ENCODE results near the gene PRSS27. TPM values are rescaled to one million over a fixed set of nuclear protein-coding genes. Genes with fewer than 3 reads are reported as not detected.

PRSS27 gene
- total and polyA plus RNA-seq, 2 of the 8 experiments (the other 6 are each of a cell fraction or from before 2014, with no cell fraction given) = 1.3 to 7.5 TPM

- TF ChIP-seq RFX5 (IDR thresholded peaks at IDR 0.05; ENCODE audit: borderline replicate concordance, low read depth, low read length) = no peak
- TF ChIP-seq FOSL1 (IDR thresholded peaks at IDR 0.05; ENCODE audit: insufficient read depth, low read depth, low read length) = no peak
- TF ChIP-seq TEAD4 (IDR thresholded peaks at IDR 0.05; ENCODE audit: low read depth, low read length) = no peak
- no peak for TF ChIP-seq BCL11A (IDR thresholded peaks at IDR 0.05; ENCODE audit: low read depth in 2 of 2, low read length in 2 of 2)
- TF ChIP-seq CHD7 (IDR thresholded peaks at IDR 0.05; ENCODE audit: insufficient replicate concordance, low read length) = no peak
- TF ChIP-seq POLR2A (IDR thresholded peaks at IDR 0.05; ENCODE audit: control extremely low read depth in 1 of 2, low read depth in 2 of 2, low read length in 2 of 2) = peak in 1 of 2 experiments; percentile 95; a peak in 2 of 3 replicates
- peak; percentile 62; the same call in 1 of the 2 replicates for TF ChIP-seq SRF (IDR thresholded peaks at IDR 0.05; ENCODE audit: low read depth, low read length)
- TF ChIP-seq CHD2 (IDR thresholded peaks at IDR 0.05; ENCODE audit: low read length) = peak; percentile 56; the same call in 1 of the 2 replicates
- no peak for TF ChIP-seq SUZ12 (IDR thresholded peaks at IDR 0.05; ENCODE audit: low read length)
- no peak for TF ChIP-seq CTBP2 (IDR thresholded peaks at IDR 0.05; ENCODE audit: borderline replicate concordance, insufficient read depth, insufficient read length, low read length)
These were observed 37.6 kb downstream of the PRSS27 start, which contains the start of gene KCTD5 (continued) for GRCh38 chr16:2682209-2683021.
